ENCODE data around the gene TFEB.

The TFEB gene

GRCh38 chr6:41733360-41733706 lies 2.1 kb downstream of the TFEB start:
- DNase-seq (ENCODE audit: low spot score): no peak
- in situ Hi-C loops (cut with MboI; ENCODE audit: low pct_unique_long_range_greater_than_20kb, low sequenced_read_pairs, unreplicated experiment): no loop called here
- TF ChIP-seq CTCF (IDR thresholded peaks at IDR 0.05; ENCODE audit: extremely low read depth, insufficient read depth, missing control alignments): no peak

- no peak for TF ChIP-seq CTCF (IDR thresholded peaks at IDR 0.05; ENCODE audit: extremely low read depth, insufficient read depth, missing control alignments)
- in situ Hi-C loops (cut with MboI; ENCODE audit: low pct_unique_long_range_greater_than_20kb, low sequenced_read_pairs, unreplicated experiment): no loop called here
- peak; percentile 87 for DNase-seq (ENCODE audit: low spot score)
These were observed 2.6 kb downstream of the TFEB start for GRCh38 chr6:41732591-41733359.

- DNase-seq (ENCODE audit: low spot score): no peak
- no peak for TF ChIP-seq CTCF (IDR thresholded peaks at IDR 0.05; ENCODE audit: extremely low read depth, insufficient read depth, missing control alignments)
- in situ Hi-C loops (cut with MboI; ENCODE audit: low pct_unique_long_range_greater_than_20kb, low sequenced_read_pairs, unreplicated experiment): no loop called here
These were observed 3.3 kb downstream of the TFEB start for GRCh38 chr6:41732149-41732548.

- DNase-seq (ENCODE audit: low spot score): no peak
- in situ Hi-C loops (cut with MboI; ENCODE audit: low pct_unique_long_range_greater_than_20kb, low sequenced_read_pairs, unreplicated experiment): no loop called here
- TF ChIP-seq CTCF (IDR thresholded peaks at IDR 0.05; ENCODE audit: extremely low read depth, insufficient read depth, missing control alignments): no peak
These were observed 3.8 kb downstream of the TFEB start for GRCh38 chr6:41731561-41732086.

- no peak for TF ChIP-seq CTCF (IDR thresholded peaks at IDR 0.05; ENCODE audit: extremely low read depth, insufficient read depth, missing control alignments)
These were observed 4.6 kb downstream of the TFEB start for GRCh38 chr6:41730531-41731436.

GRCh38 chr6:41729624-41730023 lies 5.8 kb downstream of the TFEB start:
- in situ Hi-C loops (cut with MboI; ENCODE audit: low pct_unique_long_range_greater_than_20kb, low sequenced_read_pairs, unreplicated experiment): no loop called here
- no peak for TF ChIP-seq CTCF (IDR thresholded peaks at IDR 0.05; ENCODE audit: extremely low read depth, insufficient read depth, missing control alignments)
- no peak for DNase-seq (ENCODE audit: low spot score)

More at GRCh38 chr6:41730531-41731436, 4.6 kb downstream of the TFEB start:
- no peak for DNase-seq (ENCODE audit: low spot score)
- in situ Hi-C loops (cut with MboI; ENCODE audit: low pct_unique_long_range_greater_than_20kb, low sequenced_read_pairs, unreplicated experiment): no loop called here

Data from GM13977 (cell line).